ENCODE measurements around the gene CD40.

The CD40 gene

DNA sequence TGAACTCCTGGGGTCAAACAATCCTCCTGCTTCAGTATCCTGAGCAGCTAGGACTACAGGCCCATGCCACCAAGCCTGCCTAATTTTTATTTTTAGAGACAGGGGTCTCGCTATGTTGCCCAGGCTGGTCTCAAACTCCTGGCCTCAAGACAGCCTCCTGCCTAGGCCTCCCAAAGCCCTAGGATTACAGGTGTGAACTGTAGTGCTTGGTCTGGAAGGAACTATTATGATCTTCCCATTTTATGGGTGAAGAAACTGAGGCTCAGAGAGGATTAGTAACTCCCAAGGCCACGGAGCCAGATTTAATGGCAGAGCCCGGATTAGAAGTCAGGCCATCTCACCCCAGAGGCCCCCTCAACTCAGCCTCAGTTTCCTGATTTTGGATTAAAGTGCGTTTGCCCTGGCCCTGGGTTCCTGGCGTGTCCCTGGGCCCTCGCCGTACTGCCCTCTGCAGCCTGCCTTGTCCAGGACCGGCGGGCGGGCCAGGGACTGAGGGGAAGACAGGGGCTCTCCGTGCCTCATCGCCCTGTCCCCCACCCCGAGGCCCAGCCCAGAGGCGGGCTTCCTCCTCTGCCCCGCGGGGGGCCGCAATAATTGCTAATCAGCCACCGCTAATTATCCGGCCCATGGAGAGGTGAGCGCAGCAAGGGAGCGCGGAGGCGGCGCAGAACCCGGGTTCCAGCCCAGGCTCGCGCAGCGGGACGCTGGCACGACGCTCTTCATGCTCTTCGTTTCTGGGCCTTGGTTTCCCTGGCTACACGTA, 34.9 kb downstream of the CD40 start:
- WGBS, 2 experiments (ENCODE audit: insufficient coverage in 2 of 2), result 88 to 93% methylated on average over 26 to 30 of the region's 33 CpGs

GRCh38 chr20:46154305-46154704, 36.2 kb downstream of the CD40 start:
- no peaks in the 10 kb centered on the region for H3K36me3 ChIP-seq (ENCODE audit: control insufficient read depth, insufficient read depth, low read length)
- no peak overlapping the region for H3K4me3 ChIP-seq (ENCODE audit: extremely low read depth, insufficient read depth, low read length, poor library complexity, severe bottlenecking)
- H3K27ac ChIP-seq (ENCODE audit: low read depth, low read length, severe bottlenecking), result no peak overlapping the region
- H3K9me3 ChIP-seq (ENCODE audit: control insufficient read depth, low read length), result no peaks in the 10 kb centered on the region
- H3K4me1 ChIP-seq (ENCODE audit: control insufficient read depth, insufficient read depth, low read length, poor library complexity, severe bottlenecking), result peaks cover 7% of the 10 kb centered on the region
- 67 to 100% methylated on average over 1 of the region's 5 CpGs for WGBS, 2 experiments (ENCODE audit: insufficient coverage in 2 of 2)

More for the DNA sequence above, 34.9 kb downstream of the CD40 start:
- H3K4me1 ChIP-seq (ENCODE audit: control insufficient read depth, insufficient read depth, low read length, poor library complexity, severe bottlenecking), result no peaks in the 10 kb centered on the region
- no peaks in the 10 kb centered on the region for H3K36me3 ChIP-seq (ENCODE audit: control insufficient read depth, insufficient read depth, low read length)
- no peaks in the 10 kb centered on the region for H3K9me3 ChIP-seq (ENCODE audit: control insufficient read depth, low read length)
- H3K27ac ChIP-seq (ENCODE audit: low read depth, low read length, severe bottlenecking), result no peak overlapping the region
- no peak overlapping the region for H3K4me3 ChIP-seq (ENCODE audit: extremely low read depth, insufficient read depth, low read length, poor library complexity, severe bottlenecking)

GRCh38 chr20:46154796-46155195, 36.7 kb downstream of the CD40 start:
- Histone ChIP-seq H3K27ac (ENCODE audit: low read depth, low read length, severe bottlenecking) (no peak overlapping the region), H3K9me3 (ENCODE audit: control insufficient read depth, low read length) (no peaks in the 10 kb centered on the region), H3K4me1 (ENCODE audit: control insufficient read depth, insufficient read depth, low read length, poor library complexity, severe bottlenecking) (peaks cover 7% of the 10 kb centered on the region), H3K36me3 (ENCODE audit: control insufficient read depth, insufficient read depth, low read length) (no peaks in the 10 kb centered on the region), H3K4me3 (ENCODE audit: extremely low read depth, insufficient read depth, low read length, poor library complexity, severe bottlenecking) (no peak overlapping the region)
- 81 to 100% methylated on average over 1 to 2 of the region's 2 CpGs for whole genome bisulfite sequencing, 2 experiments (ENCODE audit: insufficient coverage in 2 of 2)

- Histone ChIP-seq H3K36me3 (ENCODE audit: control insufficient read depth, insufficient read depth, low read length) (no peaks in the 10 kb centered on the region), H3K27ac (ENCODE audit: low read depth, low read length, severe bottlenecking) (no peak overlapping the region), H3K9me3 (ENCODE audit: control insufficient read depth, low read length) (no peaks in the 10 kb centered on the region), H3K4me1 (ENCODE audit: control insufficient read depth, insufficient read depth, low read length, poor library complexity, severe bottlenecking) (peaks cover 7% of the 10 kb centered on the region), H3K4me3 (ENCODE audit: extremely low read depth, insufficient read depth, low read length, poor library complexity, severe bottlenecking) (no peak overlapping the region)
- 67 to 80% methylated on average over 5 of the region's 8 CpGs for WGBS, 2 experiments (ENCODE audit: insufficient coverage in 2 of 2)
Observed at GRCh38 chr20:46156065-46156464, 38.0 kb downstream of the CD40 start.

DNA sequence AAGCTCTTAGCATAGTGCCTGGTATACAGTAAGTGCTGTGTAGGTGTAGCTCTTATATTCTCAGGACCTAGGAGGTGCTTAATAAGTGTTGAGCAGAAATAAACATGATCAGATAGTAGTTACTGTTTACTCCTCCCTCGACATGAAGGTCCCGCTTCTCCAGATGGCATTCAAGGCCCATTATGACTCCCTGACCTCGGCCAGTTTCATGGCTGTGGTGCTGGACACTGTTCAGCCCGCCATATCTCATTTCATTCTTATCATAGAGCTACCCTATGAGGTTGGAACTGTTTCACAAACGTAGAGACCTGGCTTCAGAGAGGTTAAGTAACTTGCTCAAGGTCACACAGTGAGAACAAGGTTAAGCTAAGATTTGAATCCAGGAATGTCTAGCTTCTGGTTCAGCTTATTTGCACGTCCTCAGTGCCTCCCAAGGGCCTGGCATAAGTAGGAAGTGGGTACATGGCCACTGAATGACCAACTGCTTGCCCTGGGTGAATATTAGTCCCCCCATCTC, 39.0 kb downstream of the CD40 start:
- Histone ChIP-seq H3K4me3 (ENCODE audit: extremely low read depth, insufficient read depth, low read length, poor library complexity, severe bottlenecking) (no peak overlapping the region), H3K36me3 (ENCODE audit: control insufficient read depth, insufficient read depth, low read length) (no peaks in the 10 kb centered on the region), H3K4me1 (ENCODE audit: control insufficient read depth, insufficient read depth, low read length, poor library complexity, severe bottlenecking) (peaks cover 7% of the 10 kb centered on the region), H3K9me3 (ENCODE audit: control insufficient read depth, low read length) (no peaks in the 10 kb centered on the region), H3K27ac (ENCODE audit: low read depth, low read length, severe bottlenecking) (no peak overlapping the region)
- WGBS, 2 experiments (ENCODE audit: insufficient coverage in 2 of 2), result 84 to 95% methylated on average over 2 to 5 of the region's 6 CpGs

- WGBS, 2 experiments (ENCODE audit: insufficient coverage in 2 of 2), result 77 to 81% methylated on average over 4 to 6 of the region's 7 CpGs
- peaks cover 7% of the 10 kb centered on the region for H3K4me1 ChIP-seq (ENCODE audit: control insufficient read depth, insufficient read depth, low read length, poor library complexity, severe bottlenecking)
- no peaks in the 10 kb centered on the region for H3K36me3 ChIP-seq (ENCODE audit: control insufficient read depth, insufficient read depth, low read length)
- no peak overlapping the region for H3K27ac ChIP-seq (ENCODE audit: low read depth, low read length, severe bottlenecking)
- no peaks in the 10 kb centered on the region for H3K9me3 ChIP-seq (ENCODE audit: control insufficient read depth, low read length)
- no peak overlapping the region for H3K4me3 ChIP-seq (ENCODE audit: extremely low read depth, insufficient read depth, low read length, poor library complexity, severe bottlenecking)
Observed at GRCh38 chr20:46157625-46158024, 39.5 kb downstream of the CD40 start.

DNA sequence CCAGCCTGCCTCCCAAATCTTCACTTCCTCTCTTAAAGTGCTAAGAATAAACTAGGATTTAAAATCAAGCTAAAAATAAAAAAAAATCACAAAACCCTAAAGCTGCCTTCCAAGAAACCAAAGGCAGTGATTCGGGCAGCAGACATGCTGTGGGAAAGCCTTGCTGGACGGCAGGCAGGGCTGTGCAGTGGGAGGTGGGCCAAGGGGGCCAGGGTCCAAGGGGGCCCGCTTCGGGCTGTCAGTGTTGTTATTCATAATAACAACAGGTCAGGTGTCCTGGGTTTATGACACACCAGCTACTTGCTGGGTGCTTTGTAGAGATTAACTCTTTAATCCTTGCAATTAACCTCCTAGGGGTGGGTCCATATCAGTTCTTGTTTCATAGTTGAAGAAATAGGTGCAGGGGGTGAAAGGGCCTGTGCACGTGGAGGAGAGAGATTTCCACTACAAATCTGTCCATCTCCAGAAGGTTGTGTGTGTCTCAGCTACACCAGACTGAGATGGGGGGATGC, 40.4 kb downstream of the CD40 start:
- Histone ChIP-seq H3K36me3 (ENCODE audit: control insufficient read depth, insufficient read depth, low read length) (no peaks in the 10 kb centered on the region), H3K4me1 (ENCODE audit: control insufficient read depth, insufficient read depth, low read length, poor library complexity, severe bottlenecking) (peaks cover 7% of the 10 kb centered on the region), H3K9me3 (ENCODE audit: control insufficient read depth, low read length) (no peaks in the 10 kb centered on the region), H3K27ac (ENCODE audit: low read depth, low read length, severe bottlenecking) (no peak overlapping the region), H3K4me3 (ENCODE audit: extremely low read depth, insufficient read depth, low read length, poor library complexity, severe bottlenecking) (no peak overlapping the region)
- 84 to 86% methylated on average over 2 to 4 of the region's 5 CpGs for WGBS, 2 experiments (ENCODE audit: insufficient coverage in 2 of 2)

GRCh38 chr20:46159101-46159897, 41.2 kb downstream of the CD40 start:
- Histone ChIP-seq H3K27ac (ENCODE audit: low read depth, low read length, severe bottlenecking) (no peak overlapping the region), H3K9me3 (ENCODE audit: control insufficient read depth, low read length) (no peaks in the 10 kb centered on the region), H3K4me1 (ENCODE audit: control insufficient read depth, insufficient read depth, low read length, poor library complexity, severe bottlenecking) (peaks cover 7% of the 10 kb centered on the region), H3K36me3 (ENCODE audit: control insufficient read depth, insufficient read depth, low read length) (no peaks in the 10 kb centered on the region), H3K4me3 (ENCODE audit: extremely low read depth, insufficient read depth, low read length, poor library complexity, severe bottlenecking) (no peak overlapping the region)
- WGBS, 2 experiments (ENCODE audit: insufficient coverage in 2 of 2), result 79 to 81% methylated on average over 4 of the region's 7 CpGs

DNA sequence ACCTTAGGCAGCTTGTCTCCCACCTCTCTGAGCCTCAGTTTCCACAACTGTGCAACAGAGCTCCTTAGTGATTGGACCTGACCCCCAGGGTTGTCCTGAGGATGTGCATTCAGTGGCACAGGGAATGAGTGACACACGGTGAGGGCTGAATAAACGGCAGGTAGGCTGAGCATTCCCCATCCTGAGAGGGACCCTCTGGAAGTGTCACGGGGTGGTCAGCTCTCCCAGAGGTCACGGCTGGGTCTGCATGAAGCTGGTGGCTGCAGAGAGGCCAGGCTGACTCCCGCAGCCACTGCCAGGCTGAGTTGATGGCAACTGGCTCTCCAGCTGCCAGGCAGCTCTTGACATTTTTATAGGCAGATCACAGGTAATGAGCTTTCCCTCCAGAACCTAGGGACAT, 42.5 kb downstream of the CD40 start:
- no peak overlapping the region for H3K27ac ChIP-seq (ENCODE audit: low read depth, low read length, severe bottlenecking)
- WGBS, 2 experiments (ENCODE audit: insufficient coverage in 2 of 2), result 76 to 84% methylated on average over 4 to 5 of the region's 5 CpGs
- H3K9me3 ChIP-seq (ENCODE audit: control insufficient read depth, low read length), result no peaks in the 10 kb centered on the region
- H3K36me3 ChIP-seq (ENCODE audit: control insufficient read depth, insufficient read depth, low read length), result no peaks in the 10 kb centered on the region
- no peak overlapping the region for H3K4me3 ChIP-seq (ENCODE audit: extremely low read depth, insufficient read depth, low read length, poor library complexity, severe bottlenecking)
- peaks cover 7% of the 10 kb centered on the region for H3K4me1 ChIP-seq (ENCODE audit: control insufficient read depth, insufficient read depth, low read length, poor library complexity, severe bottlenecking)

GRCh38 chr20:46161921-46162320, 43.8 kb downstream of the CD40 start:
- no peaks in the 10 kb centered on the region for H3K36me3 ChIP-seq (ENCODE audit: control insufficient read depth, insufficient read depth, low read length)
- 86 to 100% methylated on average over 1 of the region's 1 CpG for WGBS, 2 experiments (ENCODE audit: insufficient coverage in 2 of 2)
- peaks cover 7% of the 10 kb centered on the region for H3K4me1 ChIP-seq (ENCODE audit: control insufficient read depth, insufficient read depth, low read length, poor library complexity, severe bottlenecking)
- H3K9me3 ChIP-seq (ENCODE audit: control insufficient read depth, low read length), result no peaks in the 10 kb centered on the region
- H3K27ac ChIP-seq (ENCODE audit: low read depth, low read length, severe bottlenecking), result no peak overlapping the region
- H3K4me3 ChIP-seq (ENCODE audit: extremely low read depth, insufficient read depth, low read length, poor library complexity, severe bottlenecking), result no peak overlapping the region

Data from mesodermal cell (in vitro differentiated cells).